Parathyroid adenoma (tissue), 2 donors: ENCODE measurements around the gene ALG14.

Source experiments
- H2AFZ ChIP-seq: fragments of 300-600 bp; sonication (generic); one replicate; pipeline ENCODE4 v1.7.0; 2017; ENCODE audit warnings: antibody characterized with exemption, mild to moderate bottlenecking
- H3K27ac ChIP-seq: fragments of 300-600 bp; sonication (generic); one replicate; pipeline ENCODE4 v1.7.0; 2017
- H3K27me3 ChIP-seq: fragments of 300-600 bp; sonication (generic); one replicate; pipeline ENCODE4 v1.7.0; 2017; ENCODE audit warnings: low read length; ENCODE audit not compliant: control insufficient read depth, insufficient read depth
- H3K36me3 ChIP-seq: fragments of 300-600 bp; sonication (generic); one replicate; pipeline ENCODE4 v1.7.0; 2017; ENCODE audit warnings: low read length; ENCODE audit not compliant: control insufficient read depth, insufficient read depth
- H3K4me1 ChIP-seq: fragments of 300-600 bp; sonication (generic); one replicate; pipeline ENCODE4 v1.7.0; 2017; ENCODE audit warnings: control low read depth
- H3K4me2 ChIP-seq: fragments of 300-600 bp; sonication (generic); one replicate; pipeline ENCODE4 v1.7.0; 2017; ENCODE audit warnings: low read length
- H3K4me3 ChIP-seq: fragments of 300-600 bp; sonication (generic); one replicate; pipeline ENCODE4 v1.7.0; 2017; ENCODE audit warnings: low read depth, low read length
- H3K79me2 ChIP-seq: fragments of 300-600 bp; sonication (generic); one replicate; pipeline ENCODE4 v1.7.0; 2017; ENCODE audit warnings: control low read depth
- H3K9ac ChIP-seq: fragments of 300-600 bp; sonication (generic); one replicate; pipeline ENCODE4 v1.7.0; 2017; ENCODE audit warnings: mild to moderate bottlenecking
- H3K9me3 ChIP-seq: fragments of 300-600 bp; sonication (generic); one replicate; pipeline ENCODE4 v1.7.0; 2017; ENCODE audit warnings: low read length; ENCODE audit not compliant: control insufficient read depth
- TF ChIP-seq, protein P1 (sequence below): fragments of 300-600 bp; sonication (generic); IDR thresholded peaks from one replicate; pipeline ENCODE4 v1.7.0; 2017; ENCODE audit warnings: antibody characterized with exemption, mild to moderate bottlenecking
- donor health status: primary hyperparathyroidism.

ALG14 gene

DNA sequence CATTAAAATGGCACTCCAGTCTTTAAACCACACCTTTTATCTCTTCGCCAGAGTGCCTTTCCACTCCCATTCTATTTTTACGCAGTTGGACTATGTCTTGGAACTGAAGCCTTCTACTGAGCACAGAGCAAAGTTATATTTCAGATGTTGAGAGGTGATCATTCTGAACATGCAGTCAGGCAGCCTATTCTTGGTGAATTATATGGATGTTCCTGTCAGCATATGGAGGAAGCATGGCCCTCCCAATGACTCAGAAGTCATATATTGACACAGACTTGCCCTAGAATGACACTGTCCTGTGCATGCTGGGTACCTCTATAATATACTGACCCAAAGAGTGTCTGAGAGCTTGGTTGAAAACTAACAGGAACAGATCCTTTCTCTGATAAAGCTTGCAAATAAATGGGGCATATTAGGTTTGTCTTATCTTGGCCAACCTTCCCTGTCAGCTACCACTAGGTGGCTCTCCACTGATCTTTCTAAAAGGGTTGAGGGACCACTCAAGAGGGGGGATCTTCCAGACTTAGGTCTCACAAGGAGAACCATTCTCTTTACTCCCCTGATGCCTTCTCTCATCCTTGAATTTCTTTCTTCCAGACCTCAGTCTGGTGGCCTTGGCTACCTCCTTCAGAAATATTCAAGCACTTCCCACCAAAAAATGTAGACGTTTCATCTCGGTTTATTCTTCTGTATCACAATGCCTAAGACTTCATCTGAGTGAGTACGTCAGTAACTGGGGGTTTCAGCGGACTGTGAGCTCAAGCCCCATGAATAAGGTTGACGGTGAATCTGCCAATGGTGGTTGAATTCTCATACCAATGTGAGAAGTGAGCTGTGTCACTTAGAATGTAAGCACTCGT is 11.8 kb upstream of the ALG14 start:
- no peak overlapping the region for H3K27ac ChIP-seq
- H3K9me3 ChIP-seq: no peaks in the 10 kb centered on the region

DNA sequence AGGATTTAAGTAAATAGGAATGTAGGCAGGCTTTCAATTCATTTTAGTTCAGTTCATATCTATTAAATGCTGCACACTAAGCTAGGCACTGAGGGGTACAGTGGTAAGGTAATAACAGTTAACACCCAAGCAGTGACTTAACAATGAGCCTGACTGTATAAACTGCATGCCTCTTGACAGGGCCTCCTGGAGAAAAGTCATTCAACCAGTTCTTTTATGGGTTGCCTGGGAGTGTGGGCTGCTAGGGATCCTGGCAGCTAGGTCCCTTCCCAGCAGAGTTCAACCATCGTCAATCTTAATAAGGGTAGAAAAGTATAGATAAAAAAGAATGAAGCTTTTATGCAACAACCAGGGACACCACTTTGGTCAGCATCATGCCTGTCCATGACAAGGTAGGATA is 8.1 kb upstream of the ALG14 start:
- H3K4me3 ChIP-seq: no peak overlapping the region
- H3K4me1 ChIP-seq: no peaks in the 10 kb centered on the region
- H3K27ac ChIP-seq: no peak overlapping the region
- H3K27me3 ChIP-seq: no peaks in the 10 kb centered on the region
- TF ChIP-seq, protein P1, sequence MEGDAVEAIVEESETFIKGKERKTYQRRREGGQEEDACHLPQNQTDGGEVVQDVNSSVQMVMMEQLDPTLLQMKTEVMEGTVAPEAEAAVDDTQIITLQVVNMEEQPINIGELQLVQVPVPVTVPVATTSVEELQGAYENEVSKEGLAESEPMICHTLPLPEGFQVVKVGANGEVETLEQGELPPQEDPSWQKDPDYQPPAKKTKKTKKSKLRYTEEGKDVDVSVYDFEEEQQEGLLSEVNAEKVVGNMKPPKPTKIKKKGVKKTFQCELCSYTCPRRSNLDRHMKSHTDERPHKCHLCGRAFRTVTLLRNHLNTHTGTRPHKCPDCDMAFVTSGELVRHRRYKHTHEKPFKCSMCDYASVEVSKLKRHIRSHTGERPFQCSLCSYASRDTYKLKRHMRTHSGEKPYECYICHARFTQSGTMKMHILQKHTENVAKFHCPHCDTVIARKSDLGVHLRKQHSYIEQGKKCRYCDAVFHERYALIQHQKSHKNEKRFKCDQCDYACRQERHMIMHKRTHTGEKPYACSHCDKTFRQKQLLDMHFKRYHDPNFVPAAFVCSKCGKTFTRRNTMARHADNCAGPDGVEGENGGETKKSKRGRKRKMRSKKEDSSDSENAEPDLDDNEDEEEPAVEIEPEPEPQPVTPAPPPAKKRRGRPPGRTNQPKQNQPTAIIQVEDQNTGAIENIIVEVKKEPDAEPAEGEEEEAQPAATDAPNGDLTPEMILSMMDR: no peak
- no peaks in the 10 kb centered on the region for H3K36me3 ChIP-seq
- no peak overlapping the region for H3K4me2 ChIP-seq
- no peaks in the 10 kb centered on the region for H3K9me3 ChIP-seq
- H3K9ac ChIP-seq: no peak overlapping the region
- H3K79me2 ChIP-seq: no peaks in the 10 kb centered on the region
- H2AFZ ChIP-seq: no peak overlapping the region

More for the DNA sequence above, 11.8 kb upstream of the ALG14 start:
- no peaks in the 10 kb centered on the region for H3K4me1 ChIP-seq
- H3K9ac ChIP-seq: no peak overlapping the region
- no peaks in the 10 kb centered on the region for H3K27me3 ChIP-seq
- no peaks in the 10 kb centered on the region for H3K79me2 ChIP-seq
- no peaks in the 10 kb centered on the region for H3K36me3 ChIP-seq
- TF ChIP-seq, protein P1: peak; percentile 45
- no peak overlapping the region for H2AFZ ChIP-seq
- no peak overlapping the region for H3K4me2 ChIP-seq
- no peak overlapping the region for H3K4me3 ChIP-seq

DNA sequence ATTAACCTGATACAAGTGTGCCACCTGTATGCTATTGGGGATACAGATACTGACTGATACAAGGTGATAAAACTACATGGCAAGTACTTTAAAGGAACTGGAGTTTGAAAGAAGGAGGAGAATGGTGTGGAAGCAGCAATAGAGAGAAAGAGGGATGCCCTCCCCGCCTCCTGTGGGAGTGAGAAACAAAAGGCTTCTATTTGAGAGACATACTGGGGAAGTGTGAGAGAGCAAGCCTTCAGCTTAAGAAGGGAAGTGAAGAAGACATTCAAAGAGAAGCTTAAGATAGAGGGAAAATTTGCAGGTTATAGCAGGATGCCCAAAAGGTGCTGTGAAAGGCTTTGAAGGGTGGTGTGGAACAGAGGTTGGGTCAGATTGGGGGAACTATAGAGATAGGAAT is 7.7 kb upstream of the ALG14 start:
- Histone ChIP-seq H3K27me3 (no peaks in the 10 kb centered on the region), H3K9ac (no peak overlapping the region), H3K36me3 (no peaks in the 10 kb centered on the region), H3K9me3 (no peaks in the 10 kb centered on the region), H3K79me2 (no peaks in the 10 kb centered on the region), H3K4me1 (no peaks in the 10 kb centered on the region), H3K4me3 (no peak overlapping the region), H3K4me2 (no peak overlapping the region), H3K27ac (no peak overlapping the region), H2AFZ (no peak overlapping the region)
- TF ChIP-seq, protein P1: no peak

DNA sequence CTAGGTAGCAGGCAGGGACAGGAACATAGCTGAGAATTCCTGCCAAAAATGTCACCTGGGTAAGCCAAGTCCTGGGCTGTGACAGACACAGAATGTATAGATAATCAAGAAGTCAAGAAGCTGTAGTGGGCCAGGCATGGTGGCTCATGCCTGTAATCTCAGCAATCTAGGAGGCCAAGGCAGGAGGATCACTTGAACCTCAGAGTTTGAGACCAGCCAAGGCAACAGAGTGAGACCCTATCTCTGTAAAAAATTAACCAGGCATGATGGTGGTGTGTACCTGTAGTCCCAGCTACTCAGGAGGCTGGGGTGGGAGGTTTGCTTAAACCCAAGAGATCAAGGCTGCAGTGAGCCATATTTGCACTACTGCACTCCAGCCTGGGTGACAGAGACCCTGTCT is 3.3 kb upstream of the ALG14 start:
- H3K4me3 ChIP-seq: no peak overlapping the region
- no peaks in the 10 kb centered on the region for H3K4me1 ChIP-seq
- no peaks in the 10 kb centered on the region for H3K79me2 ChIP-seq
- no peaks in the 10 kb centered on the region for H3K9me3 ChIP-seq
- no peak overlapping the region for H2AFZ ChIP-seq
- H3K4me2 ChIP-seq: no peak overlapping the region
- H3K27me3 ChIP-seq: no peaks in the 10 kb centered on the region
- H3K9ac ChIP-seq: no peak overlapping the region
- H3K27ac ChIP-seq: no peak overlapping the region
- no peaks in the 10 kb centered on the region for H3K36me3 ChIP-seq
- TF ChIP-seq, protein P1: no peak

DNA sequence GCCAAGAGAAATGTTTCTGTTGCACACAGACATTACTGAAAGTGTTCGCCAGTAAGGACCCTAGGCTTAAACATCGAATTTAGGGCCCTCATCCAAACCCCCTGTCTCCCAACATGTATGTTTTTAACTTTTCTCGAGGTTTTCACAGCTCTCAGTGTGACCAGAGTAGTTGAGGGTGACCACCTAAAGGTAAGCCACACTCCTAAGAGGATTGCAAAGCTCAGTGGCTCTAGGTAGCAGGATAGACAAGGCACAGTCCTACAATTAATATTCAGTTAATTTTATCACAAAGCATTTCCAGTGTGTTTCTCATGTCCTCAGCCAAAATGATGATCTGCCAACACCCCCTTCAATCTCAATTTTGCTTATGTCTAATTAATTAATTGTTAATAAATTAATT is 695 bp upstream of the ALG14 start:
- peak overlapping the region; percentile 95 for H2AFZ ChIP-seq
- no peaks in the 10 kb centered on the region for H3K9me3 ChIP-seq
- no peaks in the 10 kb centered on the region for H3K27me3 ChIP-seq
- peak overlapping the region; percentile 2 for H3K9ac ChIP-seq
- no peaks in the 10 kb centered on the region for H3K36me3 ChIP-seq
- H3K4me2 ChIP-seq: peak overlapping the region; percentile 99
- TF ChIP-seq, protein P1: no peak
- peak overlapping the region; percentile 100 for H3K4me3 ChIP-seq
- no peaks in the 10 kb centered on the region for H3K79me2 ChIP-seq
- no peaks in the 10 kb centered on the region for H3K4me1 ChIP-seq
- H3K27ac ChIP-seq: no peak overlapping the region
